HG03460 (cell line): ENCODE data around the gene PTTG1IP.

Source experiments
- ATAC-seq: cut with Tn5 transposase; IDR thresholded peaks from one replicate; pipeline ENCODE4 v1.9.1; 2021; ENCODE audit not compliant: unreplicated experiment

Gene PTTG1IP

GRCh38 chr21:44803651-44804050 lies 69.8 kb downstream of the PTTG1IP start:
- no peak for ATAC-seq

GRCh38 chr21:44802396-44803153 lies 70.9 kb downstream of the PTTG1IP start:
- no peak for ATAC-seq

- peak; percentile 81 for ATAC-seq
These were observed 71.8 kb downstream of the PTTG1IP start, which contains the start of gene UBE2G2 for GRCh38 chr21:44801468-44802395. Gene UBE2G2, minus strand, starts transcription at chr21:44801820. Its CDS starts 72 bp downstream, at chr21:44801748.

GRCh38 chr21:44800971-44801467 lies 72.5 kb downstream of the PTTG1IP start:
- ATAC-seq, result no peak

- ATAC-seq, result no peak
These were observed 73.4 kb downstream of the PTTG1IP start for GRCh38 chr21:44800103-44800502.

GRCh38 chr21:44799646-44800045 lies 73.8 kb downstream of the PTTG1IP start:
- no peak for ATAC-seq
